NCI-H1105 (cell line): Measurements from ENCODE around the gene ATP6V0A1.
A peak's percentile ranks its signal among the peaks of the same experiment; 100 is the strongest.
"Not testable (repeated sequence)": the region's sequence is repeated elsewhere in the genome, so short reads cannot be mapped to it uniquely, and the experiment has no call there.

Experiments used
- DNase-seq: peaks from one replicate; lab custom pipeline; 2025; lab: John Stamatoyannopoulos, UW

Gene ATP6V0A1

DNA sequence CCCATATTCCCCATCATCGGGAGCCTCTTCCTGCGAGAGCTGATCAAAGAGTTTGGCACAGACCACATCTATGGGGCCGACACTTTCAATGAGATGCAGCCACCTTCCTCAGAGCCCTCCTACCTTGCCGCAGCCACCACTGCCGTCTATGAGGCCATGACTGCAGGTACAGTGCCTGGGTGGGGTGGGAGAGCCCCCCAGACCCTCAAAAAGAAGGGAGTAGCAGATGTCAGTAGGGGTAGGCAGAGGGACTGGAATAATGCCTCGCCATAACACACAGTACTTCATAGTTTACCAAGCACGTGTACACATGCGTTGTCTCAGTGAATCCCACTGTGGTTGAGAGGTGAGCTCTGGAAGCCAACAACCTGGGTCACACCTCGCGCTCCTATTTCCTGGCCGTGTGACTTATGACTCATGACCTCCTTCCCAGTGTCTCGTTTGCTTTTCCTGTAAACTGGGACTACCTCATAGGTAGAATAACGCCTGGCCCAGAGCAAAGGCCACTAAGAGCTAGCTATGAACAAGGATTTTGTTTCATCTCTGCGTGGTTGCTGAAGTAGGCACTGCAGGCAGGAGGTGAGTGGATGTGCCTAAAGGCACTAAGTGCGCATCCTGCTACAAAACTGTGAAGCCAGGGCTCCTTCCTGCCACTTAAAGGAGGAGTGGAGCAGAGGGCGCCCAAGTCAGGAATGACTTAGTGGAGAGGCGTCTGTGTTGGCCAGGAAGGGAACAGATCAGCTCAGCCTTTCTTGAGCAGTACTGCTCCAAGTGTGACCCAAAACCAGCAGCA, 82.6 kb downstream of the ATP6V0A1 start:
- no peak for DNase-seq

GRCh38 chr17:42543190-42544079, 84.8 kb downstream of the ATP6V0A1 start:
- DNase-seq = no peak

DNA sequence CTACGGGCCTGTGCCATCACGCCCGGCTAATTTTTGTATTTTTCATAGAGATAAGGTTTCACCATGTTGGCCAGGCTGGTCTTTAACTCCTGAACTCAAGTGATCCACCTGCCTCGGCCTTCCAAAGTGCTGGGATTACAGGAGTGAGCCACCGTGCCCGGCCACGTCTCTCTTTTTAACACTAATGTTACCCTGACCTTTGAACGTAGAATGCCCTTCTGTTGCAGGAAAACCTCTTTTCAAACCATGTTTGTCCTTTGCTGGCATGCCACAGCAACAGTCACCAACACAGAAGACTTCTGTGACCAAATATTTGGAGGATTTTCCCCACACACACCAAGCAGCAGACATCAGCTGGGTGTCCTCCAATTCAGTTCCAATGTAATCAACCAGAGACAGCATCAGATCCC, 86.2 kb downstream of the ATP6V0A1 start:
- no peak for DNase-seq

DNA sequence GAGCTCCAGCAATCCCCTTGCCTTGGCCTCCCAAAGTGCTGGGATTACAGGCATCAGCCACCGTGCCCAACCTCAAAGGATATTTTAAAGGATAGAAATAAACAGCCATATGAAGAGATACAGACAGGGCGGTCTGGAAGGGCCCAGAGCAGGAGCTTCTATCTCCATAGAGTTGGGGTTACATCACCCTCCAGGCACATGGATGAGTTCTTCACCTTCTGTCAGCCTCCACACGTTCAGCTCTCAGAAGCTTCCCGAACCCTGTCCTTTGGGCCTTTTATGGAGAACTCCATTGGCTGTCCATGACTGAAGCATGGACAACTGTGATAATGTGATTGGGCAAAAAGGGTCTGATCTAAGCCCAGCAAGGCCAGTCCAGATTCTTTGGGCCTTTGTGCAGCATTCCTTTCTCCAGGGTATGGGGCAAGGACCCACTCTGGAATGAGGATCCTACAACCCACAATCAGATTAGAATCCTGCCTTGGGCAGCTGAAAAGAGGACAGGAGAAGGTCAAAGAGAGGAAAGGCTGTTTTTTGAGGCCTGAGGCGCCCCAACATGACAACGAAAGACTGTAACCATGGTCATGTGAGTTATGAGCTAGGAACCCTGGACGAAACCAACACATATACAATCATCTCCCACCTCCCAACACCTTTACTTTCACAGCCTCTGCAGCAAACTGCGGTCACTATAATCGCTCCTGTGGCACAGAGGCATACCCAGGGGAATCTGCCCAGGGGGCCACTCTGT, 87.3 kb downstream of the ATP6V0A1 start:
- DNase-seq = not testable (repeated sequence)

DNA sequence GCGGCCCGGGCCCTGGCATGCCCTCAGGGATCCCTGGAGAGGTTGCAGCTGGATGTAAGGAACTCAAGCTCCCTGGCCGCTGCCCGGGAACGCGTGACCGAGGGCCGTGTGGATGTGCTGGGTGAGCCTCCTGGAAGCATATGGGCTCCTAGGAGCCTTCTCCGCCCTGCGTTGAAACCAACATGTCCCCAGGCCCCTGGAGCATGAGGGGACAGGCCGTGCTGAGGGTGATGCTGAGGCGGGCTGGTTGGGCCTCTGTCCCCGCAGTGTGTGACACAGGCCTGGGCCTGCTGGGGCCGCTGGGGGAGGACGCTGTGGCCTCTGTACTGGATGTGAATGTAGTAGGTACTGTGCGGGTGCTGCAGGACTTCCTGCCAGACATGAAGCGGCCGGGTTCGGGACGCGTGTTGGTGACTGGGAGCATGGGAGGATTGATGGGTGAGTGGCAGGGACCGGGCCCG, 88.4 kb downstream of the ATP6V0A1 start:
- DNase-seq = no peak

- no peak for DNase-seq
These were observed 89.0 kb downstream of the ATP6V0A1 start for GRCh38 chr17:42547698-42548069.

GRCh38 chr17:42548070-42548837, 89.6 kb downstream of the ATP6V0A1 start:
- DNase-seq = peak; percentile 82

DNA sequence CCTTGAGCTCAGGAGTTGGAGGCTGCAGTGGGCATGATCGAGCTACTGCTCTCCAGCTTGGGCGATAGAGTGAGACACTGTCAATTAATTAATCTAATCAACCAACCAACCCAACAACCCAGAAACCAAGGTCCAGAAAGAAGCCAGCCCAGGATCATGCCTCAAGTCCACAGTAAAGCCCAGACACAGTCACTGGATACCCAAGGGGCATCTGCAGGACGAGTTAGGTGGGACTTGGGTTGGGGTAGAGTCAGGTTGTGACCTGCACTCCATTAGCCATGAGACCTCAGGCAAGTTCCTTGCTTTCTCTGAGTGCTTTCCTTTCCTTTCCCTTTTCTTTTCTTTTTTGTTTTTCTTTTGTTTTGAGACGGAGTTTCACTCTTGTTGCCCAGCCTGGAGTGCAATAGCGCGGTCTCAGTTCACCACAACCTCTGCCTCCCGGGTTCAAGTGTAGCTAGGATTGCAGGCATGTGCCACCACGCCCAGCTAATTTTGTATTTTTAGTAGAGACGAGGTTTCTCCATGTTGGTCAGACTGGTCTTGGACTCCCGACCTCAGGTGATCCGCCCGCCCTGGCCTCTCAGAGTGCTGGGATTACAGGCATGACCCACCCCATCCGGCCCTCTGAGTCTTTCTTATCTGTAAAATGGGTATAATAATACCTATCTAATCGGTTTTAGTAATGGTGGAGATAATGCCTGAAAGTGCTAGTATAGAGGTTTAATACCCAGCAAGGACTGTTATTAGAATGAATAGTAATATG, 90.5 kb downstream of the ATP6V0A1 start:
- DNase-seq = no peak

- DNase-seq = not testable (repeated sequence)
These were observed 94.1 kb downstream of the ATP6V0A1 start, which contains the start of gene HSD17B1 for GRCh38 chr17:42552736-42553135. Gene HSD17B1 (plus strand): TSS chr17:42552923. CDS start chr17:42552934, 11 bp downstream.

GRCh38 chr17:42553161-42553818, 94.6 kb downstream of the ATP6V0A1 start:
- no peak for DNase-seq

- DNase-seq = no peak
These were observed 95.2 kb downstream of the ATP6V0A1 start for GRCh38 chr17:42553866-42554249.

GRCh38 chr17:42554250-42555121, 95.8 kb downstream of the ATP6V0A1 start:
- peak; percentile 77 for DNase-seq

GRCh38 chr17:42555122-42555622, 96.5 kb downstream of the ATP6V0A1 start:
- DNase-seq = no peak

- not testable (repeated sequence) for DNase-seq
These were observed 97.4 kb downstream of the ATP6V0A1 start for GRCh38 chr17:42555961-42556617.

DNA sequence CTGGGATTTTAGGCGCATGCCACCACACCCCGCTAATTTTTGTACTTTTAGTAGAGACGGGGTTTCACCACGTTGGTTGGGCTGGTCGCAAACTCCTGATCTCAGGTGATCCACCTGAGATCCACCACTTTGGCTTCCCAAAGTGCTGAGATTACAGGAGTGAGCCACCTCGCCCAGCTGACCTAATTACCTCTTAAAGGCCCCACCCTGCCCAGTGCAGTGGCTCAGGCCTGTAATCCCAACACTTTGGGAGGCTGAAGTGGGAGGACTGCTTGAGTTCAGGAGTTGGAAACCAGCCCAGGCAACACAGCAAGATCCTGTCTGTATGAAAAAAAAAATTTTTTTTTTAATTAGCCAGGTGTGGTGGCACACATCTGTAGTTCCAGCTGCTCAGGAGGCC, 100.4 kb downstream of the ATP6V0A1 start:
- DNase-seq = no peak

DNA sequence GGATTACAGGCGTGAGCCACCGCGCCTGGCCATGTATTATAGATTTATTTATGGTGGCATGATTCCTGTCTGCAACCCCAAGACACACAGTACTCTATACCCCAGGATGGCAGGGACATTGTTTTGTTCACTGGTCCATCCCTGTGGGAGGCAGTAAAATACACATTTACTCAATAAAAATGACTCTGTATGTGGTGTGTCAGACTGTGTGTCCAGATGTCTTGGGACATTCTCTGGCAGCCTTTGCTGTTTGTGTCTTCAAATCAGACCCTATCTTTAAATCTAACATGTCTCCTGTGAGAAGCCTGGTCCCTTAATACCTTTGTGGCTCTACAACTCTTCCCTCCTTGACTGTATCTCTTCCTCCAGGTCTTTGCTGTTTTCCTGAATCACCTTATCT, 101.6 kb downstream of the ATP6V0A1 start:
- DNase-seq = no peak

DNA sequence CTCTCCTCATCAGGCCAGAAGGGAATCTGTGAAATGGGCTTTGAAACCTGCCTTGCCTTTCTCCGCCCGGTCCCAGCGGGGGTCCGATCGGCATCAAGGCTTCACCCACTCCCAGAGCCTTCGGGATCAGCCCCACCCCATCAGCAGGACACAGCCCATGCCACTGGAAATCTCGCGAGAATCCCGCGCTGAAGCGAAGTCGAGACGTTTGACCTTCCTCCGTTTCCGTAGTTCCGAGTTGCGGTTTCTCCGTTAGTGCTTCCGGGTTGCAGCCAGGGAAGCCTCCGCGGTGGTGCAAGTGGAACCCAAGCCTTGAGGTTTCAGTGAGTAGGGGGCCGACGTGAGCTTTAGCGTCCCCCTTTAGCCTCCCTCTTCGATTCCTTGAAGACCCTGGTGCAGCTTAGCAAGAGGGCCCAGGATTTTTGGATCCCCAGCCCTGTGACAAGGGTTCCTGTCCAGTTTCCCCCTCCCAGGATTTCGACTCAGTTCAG, 103.3 kb downstream of the ATP6V0A1 start, which contains the start of gene COASY:
COASY (plus strand) TSS at position 252 of the 491 bp plus-strand sequence. CDS start 475 bp downstream, outside the sequence.
- peak; percentile 93 for DNase-seq
